Measurements from ENCODE around the gene LMAN1L.
A peak's percentile ranks its signal among the peaks of the same experiment; 100 is the strongest.

Gene LMAN1L

DNA sequence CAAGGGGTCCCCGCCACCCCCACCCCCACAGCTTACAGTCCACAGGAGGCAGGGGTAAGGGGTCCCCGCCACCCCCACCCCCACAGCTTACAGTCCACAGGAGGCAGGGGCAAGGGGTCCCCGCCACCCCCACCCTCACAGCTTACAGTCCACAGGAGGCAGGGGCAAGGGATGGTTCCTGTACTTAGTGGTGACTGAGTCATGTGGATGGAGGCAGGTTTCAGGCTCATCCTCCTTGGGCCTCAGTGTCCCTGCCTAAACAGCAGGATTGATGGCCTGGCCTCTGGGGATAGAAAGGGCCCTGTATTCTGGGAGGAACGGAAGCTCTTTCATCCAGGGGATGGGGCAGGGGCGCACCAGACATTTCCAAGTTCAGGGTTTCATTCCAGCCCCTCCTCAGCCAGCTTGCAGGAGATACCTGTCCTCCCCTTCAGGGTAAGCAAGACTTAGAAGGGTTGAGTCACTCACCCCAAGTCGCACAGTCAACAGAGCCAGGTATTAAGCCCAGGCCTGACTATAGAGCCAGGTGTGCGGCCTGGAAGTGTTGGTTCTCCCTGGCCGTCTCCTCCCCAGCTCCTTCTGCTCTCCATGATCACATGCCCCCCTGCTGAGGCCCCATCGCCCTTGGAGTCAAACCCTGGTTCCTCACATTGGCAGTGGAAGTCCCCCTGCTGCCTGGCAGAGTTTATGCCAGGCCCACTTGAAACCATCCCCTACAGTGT is 18.2 kb upstream of the LMAN1L start:
- no peak for DNase-seq (ENCODE audit: low read depth in 2 of 2)

DNA sequence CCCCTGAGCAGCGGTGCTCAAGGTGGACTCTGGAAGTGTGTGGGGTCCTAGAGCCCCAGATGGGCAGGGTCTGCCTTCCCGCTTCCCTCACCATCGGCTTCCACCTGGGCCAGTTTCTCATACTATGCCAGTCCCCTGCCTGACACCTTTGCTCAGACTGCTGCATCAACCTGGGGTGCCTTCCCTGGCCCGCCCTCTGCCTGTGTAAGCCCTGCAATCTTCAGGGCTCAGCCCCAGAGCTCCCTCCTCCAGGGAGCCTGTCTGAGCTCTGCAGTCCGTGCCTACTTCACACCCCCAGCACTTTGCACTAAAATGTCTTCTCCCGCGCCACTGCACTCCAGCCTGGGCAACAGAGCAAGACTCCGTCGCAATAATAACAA is 17.7 kb upstream of the LMAN1L start:
- no peak for DNase-seq (ENCODE audit: low read depth in 2 of 2)

DNA sequence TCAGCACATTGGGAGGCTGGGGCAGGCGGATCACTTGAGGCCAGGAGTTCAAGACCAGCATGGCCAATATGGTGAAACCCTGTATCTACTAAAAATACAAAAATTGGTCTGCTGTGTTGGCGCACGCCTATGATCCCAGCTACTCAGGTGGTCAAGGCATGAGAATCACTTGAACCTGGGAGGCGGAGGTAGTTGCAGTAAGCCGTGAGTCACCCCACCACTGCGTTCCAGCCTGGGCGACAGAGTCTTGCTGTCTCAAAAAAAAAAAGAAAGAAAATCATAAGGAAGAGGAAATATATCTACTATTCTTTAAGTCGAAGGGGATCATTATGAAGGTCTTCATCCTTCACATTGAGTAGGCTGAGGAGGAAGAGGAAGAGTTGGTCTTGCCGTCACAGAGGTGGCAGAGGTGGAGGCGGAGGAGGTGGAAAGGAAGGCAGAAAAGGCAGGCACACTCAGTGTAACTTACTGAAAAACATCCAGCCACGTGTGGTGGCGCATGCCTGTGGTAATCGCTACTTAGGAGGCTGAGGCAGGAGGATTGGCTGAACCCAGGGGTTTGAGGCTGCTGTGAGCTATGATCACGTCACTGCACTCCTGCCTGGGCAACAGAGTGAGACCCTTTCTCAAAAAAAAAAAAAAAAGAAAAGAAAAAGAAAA is 16.5 kb upstream of the LMAN1L start:
- DNase-seq (ENCODE audit: low read depth in 2 of 2): no peak

DNA sequence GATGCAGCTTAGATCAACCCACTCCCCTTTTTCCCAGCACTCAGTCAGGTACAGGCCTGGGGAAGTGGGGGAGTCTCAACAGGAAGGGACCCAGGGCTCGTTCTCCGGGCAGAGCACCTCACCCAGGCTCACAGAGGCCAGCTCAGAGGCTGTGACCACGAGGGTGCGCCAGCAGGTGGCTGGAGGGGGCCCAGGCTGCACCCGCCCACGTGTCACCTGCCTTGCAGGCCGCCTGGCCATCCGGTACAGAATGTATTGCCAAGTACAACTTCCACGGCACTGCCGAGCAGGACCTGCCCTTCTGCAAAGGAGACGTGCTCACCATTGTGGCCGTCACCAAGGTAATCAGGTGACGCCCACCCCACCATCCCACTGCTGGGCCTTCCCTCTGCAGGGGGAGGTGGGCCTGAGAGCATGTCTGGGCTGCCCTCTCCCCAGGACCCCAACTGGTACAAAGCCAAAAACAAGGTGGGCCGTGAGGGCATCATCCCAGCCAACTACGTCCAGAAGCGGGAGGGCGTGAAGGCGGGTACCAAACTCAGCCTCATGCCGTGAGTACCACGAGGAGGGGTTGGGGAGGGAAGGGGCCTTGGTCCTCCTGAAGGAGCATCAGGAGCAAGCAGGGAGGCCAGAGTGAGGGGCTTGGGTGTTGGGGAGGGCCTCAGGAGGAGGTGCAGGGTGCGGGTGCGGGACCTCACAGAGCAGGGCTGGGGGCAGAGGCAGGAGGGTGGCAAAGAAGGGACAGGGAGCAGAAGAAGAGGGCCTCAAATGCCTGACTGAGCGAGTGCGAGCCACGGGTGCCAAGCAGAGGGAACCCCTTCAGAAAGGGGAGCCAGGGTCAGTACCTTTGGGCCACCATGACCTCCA is 14.0 kb upstream of the LMAN1L start:
- no peak for DNase-seq (ENCODE audit: low read depth in 2 of 2)

DNA sequence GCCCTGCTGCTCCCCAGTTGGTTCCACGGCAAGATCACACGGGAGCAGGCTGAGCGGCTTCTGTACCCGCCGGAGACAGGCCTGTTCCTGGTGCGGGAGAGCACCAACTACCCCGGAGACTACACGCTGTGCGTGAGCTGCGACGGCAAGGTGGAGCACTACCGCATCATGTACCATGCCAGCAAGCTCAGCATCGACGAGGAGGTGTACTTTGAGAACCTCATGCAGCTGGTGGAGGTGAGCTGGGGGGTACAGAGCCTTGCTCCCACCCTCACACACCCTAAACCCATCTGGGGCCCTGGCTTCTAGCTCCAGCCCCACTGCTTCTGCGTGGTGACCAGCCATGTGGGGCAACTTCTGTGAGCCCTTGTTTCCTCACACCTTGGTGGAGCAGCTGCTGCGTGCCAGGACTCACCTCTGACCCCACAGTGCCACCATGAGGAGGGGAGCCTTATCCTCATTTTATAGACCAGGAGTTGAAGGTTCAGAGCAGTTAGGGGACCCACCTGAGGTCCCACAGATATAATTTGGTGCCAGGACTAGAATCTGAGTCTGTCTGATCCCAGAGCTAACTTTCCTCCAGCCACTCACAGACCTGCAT is 13.3 kb upstream of the LMAN1L start:
- DNase-seq (ENCODE audit: low read depth in 2 of 2): no peak

DNA sequence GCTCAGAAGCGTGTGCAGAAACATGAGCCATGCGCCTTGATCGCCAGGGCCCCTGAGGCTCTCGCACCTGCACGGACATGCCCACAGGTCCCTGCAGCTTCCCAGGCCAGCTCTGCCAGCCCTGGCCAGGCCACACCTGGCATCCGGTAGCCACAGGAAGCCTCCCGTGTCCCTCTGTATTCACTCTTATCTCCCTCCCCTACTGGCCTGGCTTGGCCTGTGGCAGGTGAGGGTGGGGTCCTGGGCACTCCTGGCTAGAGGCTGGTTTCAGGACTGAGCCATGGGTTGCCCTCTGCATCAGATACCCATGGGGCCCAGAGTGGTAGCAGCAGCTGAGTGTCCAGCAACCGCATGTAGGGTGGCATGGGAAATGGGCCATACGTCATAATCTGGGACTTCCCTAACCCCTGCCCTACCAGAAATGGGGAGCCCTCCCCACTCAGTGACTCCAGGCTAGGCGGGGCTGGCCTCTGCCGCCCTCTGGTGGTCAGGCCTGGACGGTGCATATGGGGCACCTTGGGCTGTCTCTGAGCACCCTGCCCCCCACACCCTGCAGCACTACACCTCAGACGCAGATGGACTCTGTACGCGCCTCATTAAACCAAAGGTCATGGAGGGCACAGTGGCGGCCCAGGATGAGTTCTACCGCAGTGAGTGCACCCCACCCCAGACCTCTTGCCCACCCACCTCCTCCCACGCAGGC is 12.6 kb upstream of the LMAN1L start:
- peak; percentile 64 to 71 for DNase-seq (ENCODE audit: low read depth in 2 of 2)

DNA sequence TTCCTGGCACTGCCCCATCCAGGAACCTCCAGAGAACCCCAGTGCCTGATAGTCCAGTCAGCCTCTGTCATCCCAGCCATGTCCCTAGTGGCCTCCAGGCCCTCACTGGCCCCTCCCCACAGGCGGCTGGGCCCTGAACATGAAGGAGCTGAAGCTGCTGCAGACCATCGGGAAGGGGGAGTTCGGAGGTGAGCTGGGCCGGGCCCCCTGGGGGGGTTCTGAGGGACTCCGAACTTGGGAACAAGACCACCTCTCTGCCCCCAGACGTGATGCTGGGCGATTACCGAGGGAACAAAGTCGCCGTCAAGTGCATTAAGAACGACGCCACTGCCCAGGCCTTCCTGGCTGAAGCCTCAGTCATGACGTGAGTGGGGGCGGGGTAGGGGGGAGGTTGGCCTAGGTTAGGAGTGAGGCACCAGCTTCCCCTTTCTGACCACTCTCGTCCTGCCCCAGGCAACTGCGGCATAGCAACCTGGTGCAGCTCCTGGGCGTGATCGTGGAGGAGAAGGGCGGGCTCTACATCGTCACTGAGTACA is 12.0 kb upstream of the LMAN1L start:
- no peak for DNase-seq (ENCODE audit: low read depth in 2 of 2)

DNA sequence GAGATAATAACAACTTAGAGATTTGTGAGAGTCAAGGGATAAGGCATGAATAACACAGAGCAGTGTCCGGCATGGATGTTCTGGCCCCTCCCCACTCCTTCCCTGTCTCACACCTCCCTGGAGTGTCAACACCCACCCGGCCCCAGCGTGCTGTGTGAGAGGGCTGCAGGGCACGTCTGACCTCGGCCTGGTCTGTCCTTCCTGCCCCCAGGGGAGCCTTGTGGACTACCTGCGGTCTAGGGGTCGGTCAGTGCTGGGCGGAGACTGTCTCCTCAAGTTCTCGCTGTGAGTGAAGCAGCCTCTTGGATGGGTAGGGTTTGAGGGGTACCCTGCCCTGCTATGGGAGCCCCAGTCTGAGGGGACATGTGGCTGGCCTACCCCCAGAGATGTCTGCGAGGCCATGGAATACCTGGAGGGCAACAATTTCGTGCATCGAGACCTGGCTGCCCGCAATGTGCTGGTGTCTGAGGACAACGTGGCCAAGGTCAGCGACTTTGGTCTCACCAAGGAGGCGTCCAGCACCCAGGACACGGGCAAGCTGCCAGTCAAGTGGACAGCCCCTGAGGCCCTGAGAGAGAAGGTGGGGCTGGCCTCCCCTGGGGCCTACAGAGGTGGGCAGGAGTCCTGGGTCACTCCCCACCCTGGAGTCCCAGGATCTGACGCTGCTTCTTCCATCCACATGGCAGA is 11.2 kb upstream of the LMAN1L start:
- no peak for DNase-seq (ENCODE audit: low read depth in 2 of 2)

DNA sequence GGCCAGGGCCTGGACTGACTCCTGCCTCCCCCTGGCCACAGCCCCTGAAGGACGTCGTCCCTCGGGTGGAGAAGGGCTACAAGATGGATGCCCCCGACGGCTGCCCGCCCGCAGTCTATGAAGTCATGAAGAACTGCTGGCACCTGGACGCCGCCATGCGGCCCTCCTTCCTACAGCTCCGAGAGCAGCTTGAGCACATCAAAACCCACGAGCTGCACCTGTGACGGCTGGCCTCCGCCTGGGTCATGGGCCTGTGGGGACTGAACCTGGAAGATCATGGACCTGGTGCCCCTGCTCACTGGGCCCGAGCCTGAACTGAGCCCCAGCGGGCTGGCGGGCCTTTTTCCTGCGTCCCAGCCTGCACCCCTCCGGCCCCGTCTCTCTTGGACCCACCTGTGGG is 10.3 kb upstream of the LMAN1L start:
- DNase-seq (ENCODE audit: low read depth in 2 of 2): no peak

DNA sequence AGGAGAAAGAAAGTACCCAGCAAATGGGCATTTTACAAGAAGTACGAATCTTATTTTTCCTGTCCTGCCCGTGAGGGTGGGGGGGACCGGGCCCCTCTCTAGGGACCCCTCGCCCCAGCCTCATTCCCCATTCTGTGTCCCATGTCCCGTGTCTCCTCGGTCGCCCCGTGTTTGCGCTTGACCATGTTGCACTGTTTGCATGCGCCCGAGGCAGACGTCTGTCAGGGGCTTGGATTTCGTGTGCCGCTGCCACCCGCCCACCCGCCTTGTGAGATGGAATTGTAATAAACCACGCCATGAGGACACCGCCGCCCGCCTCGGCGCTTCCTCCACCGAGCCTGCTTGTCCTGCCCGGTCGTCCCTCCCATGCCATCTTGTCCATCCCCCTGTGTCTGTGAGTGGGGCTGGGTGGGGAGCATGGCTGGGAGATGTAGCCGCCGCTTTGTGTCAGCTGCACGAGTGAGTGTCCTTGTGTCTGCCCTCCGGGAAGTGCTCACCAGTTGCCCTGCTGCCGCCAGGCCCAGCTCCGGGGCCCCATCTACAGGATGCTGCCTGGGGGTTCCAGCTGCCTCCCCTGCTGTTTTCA is 9.7 kb upstream of the LMAN1L start:
- DNase-seq (ENCODE audit: low read depth in 2 of 2): no peak

DNA sequence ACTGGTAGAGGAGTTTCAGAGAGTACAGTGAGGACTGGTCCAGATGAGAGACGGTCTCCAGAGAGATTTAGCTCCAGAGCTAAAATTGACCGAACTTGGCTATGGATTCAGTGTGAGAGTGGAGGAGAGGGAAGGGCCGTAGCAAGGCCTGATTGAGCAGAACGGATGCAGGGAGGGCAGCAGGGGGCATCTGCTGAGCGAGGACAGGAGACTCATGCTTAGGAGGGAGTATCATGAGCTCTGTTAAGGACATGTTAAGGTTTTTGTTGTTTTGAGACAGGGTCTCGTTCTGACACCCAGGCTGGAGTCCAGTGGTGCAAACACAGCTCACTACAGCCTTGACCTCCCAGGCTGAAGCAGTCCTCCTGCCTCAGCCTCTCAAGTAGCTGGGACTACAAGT is 7.7 kb upstream of the LMAN1L start:
- DNase-seq (ENCODE audit: low read depth in 2 of 2): no peak

DNA sequence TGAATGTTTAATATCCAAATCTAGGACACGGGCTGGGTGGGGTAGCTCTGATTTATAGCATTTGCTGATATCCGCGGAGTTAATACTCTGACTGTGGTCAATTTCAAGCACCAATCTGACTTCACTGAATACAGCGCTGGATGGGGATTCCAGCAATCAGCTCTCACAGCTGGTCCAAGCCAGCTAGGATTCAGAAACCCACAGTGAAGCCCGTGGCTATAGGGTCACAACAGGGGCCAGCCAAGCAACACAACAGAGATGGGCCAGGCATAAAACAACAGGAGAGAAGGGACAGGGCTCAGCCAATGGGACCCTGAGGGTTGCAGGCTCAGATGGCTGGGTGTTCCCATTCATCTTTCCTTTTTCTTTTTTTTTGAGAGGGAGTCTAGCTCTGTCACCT is 5.4 kb upstream of the LMAN1L start:
- no peak for DNase-seq (ENCODE audit: low read depth in 2 of 2)

DNA sequence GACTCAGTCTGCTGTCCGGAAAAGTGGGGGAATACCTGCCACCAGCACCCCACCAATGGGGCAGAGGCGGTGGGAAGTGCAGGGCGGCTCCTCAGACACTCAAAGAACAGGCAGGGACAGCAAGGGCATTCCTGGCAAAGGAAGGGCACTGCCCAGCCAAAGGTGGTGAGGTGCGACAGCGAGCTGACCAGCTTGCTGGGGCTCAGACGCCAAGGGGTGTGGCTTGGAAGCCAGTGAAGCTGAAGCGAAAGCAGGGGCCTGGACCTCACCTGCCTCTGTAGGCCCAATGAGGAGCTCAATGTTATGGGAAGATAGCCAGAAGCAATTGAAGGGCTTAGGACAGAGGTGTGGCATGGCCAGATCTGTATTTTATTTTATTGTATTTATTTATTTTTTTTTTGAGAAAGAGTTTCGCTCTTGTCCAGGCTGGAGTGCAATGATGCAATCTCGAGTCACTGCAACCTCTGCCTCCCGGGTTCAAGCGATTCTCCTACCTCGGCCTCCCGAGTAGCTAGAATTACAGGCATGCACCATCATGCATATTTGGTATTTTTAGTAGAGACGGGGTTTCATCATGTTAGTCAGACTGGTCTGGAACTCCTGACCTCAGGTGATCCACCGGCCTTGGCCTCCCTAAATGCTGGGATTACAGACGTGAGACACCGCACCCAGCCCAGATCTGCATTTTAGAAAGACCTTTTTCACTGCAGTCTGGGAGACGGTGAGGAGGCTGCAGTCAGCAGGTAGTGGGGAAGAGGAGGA is 4.4 kb upstream of the LMAN1L start:
- no peak for DNase-seq (ENCODE audit: low read depth in 2 of 2)

DNA sequence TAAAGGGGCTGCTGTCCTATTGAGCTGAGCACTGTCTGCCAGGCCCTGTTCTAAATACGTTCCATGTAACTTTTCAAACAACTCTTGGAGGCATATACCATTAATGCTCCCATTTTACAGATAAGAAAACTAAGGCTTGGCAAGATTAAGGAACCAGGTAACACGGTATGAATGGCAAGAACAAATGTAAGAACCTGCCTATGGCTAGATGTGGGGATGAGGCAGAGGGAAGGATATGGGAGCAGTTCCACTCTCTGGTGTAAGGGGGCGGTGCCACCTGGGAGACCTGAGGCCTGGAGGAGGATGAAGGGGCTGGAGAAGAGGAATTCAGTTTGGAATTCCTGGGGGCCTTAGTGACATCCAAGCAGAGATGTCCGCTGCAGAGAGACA is 3.8 kb upstream of the LMAN1L start:
- no peak for DNase-seq (ENCODE audit: low read depth in 2 of 2)

DNA sequence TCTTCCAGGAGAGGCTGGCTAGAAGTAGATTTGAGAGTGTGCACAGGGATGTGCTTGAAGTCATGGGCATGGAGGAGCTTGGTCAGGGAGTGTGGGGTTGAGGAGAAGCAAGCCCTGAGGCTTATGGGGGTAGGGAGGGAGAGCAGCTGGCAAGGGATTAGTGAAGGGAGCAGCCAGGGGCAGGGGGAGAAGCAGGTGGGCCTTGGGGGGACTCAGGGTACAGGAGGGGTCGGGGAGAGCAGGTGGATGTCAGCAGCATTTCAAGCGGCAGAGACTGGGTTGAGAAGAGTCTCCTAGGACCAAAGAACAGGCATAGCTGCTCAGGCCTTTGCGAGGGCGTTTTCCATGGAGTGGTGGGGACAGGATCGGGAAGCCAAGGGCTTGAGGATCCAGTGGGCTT is 3.4 kb upstream of the LMAN1L start:
- no peak for DNase-seq (ENCODE audit: low read depth in 2 of 2)

DNA sequence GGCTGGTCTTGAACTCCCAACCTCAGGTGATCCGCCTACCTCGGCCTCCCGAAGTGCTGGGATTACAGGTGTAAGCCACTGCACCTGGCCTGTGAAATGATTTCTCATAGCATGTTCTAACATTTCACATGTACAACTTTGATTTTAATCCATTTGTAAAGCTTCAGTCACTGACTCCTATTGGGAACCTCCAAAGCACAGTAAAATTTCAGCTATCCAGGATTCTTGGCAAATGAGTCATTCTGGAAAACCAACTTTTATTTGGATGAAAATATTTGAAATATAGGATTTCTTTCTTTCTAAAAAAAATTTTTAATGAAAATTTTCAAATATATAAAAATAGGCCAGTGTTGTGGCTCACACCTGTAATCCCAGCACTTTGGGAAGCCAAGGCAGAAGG is 2.7 kb upstream of the LMAN1L start:
- DNase-seq (ENCODE audit: low read depth in 2 of 2): no peak

DNA sequence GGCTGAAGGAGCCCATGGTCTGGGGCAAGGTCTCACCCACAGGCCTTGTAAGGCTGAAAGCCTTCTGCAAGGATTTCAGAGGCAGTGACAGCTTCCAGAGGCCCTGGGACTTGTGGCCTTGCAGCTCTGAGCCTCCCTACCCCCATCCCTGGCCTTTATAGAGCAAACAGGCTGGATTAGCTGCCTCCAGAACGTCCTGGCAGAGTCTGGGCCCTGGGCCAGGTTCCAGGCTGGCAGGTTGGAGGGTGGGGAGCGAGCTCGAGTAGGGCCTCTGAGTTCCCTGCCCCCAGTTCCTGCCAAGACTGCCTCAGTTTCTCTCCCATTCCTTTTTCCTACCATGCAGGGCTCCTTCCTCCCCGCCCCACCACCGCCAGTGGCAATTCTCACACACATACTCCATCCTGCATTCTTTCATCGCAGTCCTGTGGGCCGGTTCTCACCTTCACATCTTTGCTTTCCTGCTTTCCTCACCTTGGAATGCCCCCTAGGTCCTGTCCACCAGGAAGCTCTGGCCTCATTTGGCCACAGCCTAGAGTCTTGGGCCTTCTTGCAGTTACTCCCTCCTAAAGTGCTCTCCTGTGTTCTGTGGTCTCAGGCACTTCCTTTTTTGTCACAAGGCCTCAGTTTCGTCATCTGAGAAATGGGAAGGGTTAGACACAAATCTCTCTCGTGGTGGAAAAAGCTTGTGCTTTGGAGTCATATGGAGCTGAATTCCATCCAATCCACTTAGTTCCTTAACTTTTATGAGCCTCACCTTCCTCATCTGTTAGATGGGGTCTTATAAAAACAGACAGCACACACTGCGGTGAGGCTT is 2.7 kb downstream of the LMAN1L start:
- DNase-seq (ENCODE audit: low read depth in 2 of 2): no peak

DNA sequence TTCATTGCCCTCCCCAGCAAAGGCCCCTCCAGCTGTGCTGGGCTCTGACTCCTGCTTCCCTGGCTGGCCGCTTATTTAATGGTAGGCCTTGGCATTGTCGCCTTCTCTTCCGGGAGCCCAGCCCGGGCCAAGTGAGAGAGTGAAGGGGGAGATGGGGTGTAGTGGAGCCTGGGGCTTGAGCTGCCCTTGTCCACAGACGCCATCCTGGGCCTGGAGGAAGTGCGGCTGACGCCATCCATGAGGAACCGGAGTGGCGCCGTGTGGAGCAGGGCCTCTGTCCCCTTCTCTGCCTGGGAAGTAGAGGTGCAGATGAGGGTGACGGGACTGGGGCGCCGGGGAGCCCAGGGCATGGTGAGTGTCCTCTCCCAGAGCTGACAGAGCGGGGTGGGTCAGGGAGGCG is 3.3 kb downstream of the LMAN1L start:
- no peak for DNase-seq (ENCODE audit: low read depth in 2 of 2)

All from stimulated activated CD8-positive, alpha-beta memory T cell treated with anti-CD3 and anti-CD28 coated beads, Interleukin-15, amount 100 ng/mL, for 4 hours (primary cell).